Rectal smooth muscle tissue (tissue), 1 donor: ENCODE measurements around the gene LRIG1.

Source experiments
- H3K27ac ChIP-seq: one replicate; pipeline ENCODE4 v1.7.0; 2013; ENCODE audit warnings: low read depth, low read length, inconsistent platforms
- H3K27me3 ChIP-seq: one replicate; pipeline ENCODE4 v1.7.0; 2013; ENCODE audit warnings: low read length; ENCODE audit not compliant: control insufficient read depth, insufficient read depth
- H3K36me3 ChIP-seq: one replicate; pipeline ENCODE4 v1.7.0; 2013; ENCODE audit warnings: low read length; ENCODE audit not compliant: control insufficient read depth, insufficient read depth
- H3K4me1 ChIP-seq: one replicate; pipeline ENCODE4 v1.7.0; 2013; ENCODE audit warnings: low read length; ENCODE audit not compliant: control insufficient read depth, insufficient read depth
- H3K4me3 ChIP-seq: one replicate; pipeline ENCODE4 v1.7.0; 2013; ENCODE audit warnings: low read length
- H3K9ac ChIP-seq: one replicate; pipeline ENCODE4 v1.7.0; 2013; ENCODE audit warnings: low read length

The LRIG1 gene

DNA sequence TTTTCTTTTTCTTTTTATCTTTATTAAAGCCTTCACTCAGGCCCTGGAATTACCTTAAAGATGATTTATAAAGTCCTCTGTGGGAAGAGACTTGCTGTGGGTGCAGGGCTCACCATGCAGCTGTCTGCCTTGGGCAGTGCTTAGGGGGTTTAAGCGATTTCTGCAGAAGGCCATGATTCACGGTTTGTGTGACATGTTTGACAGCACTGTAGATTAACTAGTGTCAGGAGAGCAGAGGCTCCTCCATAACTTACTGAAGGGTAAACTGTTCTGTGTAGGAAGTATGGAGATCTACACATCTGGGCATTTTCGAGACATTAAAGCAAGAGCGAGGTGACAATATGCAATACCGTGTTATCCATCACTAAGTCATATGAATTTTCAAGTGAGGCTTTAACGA is 137.7 kb downstream of the LRIG1 start:
- Histone ChIP-seq H3K4me1 (peaks cover 3% of the 10 kb centered on the region), H3K36me3 (no peaks in the 10 kb centered on the region), H3K4me3 (no peak overlapping the region), H3K27ac (no peak overlapping the region), H3K27me3 (no peaks in the 10 kb centered on the region), H3K9ac (no peak overlapping the region)

DNA sequence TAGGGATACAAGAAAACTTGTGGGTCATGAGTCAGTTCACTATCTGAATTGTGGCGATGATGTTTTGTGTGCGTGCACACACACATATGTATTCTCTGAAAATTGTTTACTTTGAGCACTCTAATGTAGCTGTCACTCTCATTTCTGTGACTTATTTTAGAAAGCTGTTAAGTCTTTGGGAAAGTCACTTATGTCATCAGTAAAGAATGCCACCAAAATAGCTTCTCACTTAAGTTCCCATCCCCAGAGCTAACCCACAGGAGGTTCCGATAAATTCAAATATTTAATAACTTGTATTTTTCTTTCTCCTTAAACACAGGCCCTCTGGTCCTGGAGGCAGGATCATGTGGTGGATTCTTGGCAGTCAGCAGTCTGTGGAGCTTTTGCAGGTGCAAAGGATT is 138.3 kb downstream of the LRIG1 start:
- peaks cover 3% of the 10 kb centered on the region for H3K4me1 ChIP-seq
- no peaks in the 10 kb centered on the region for H3K27me3 ChIP-seq
- H3K9ac ChIP-seq: no peak overlapping the region
- no peak overlapping the region for H3K27ac ChIP-seq
- H3K4me3 ChIP-seq: no peak overlapping the region
- H3K36me3 ChIP-seq: no peaks in the 10 kb centered on the region

DNA sequence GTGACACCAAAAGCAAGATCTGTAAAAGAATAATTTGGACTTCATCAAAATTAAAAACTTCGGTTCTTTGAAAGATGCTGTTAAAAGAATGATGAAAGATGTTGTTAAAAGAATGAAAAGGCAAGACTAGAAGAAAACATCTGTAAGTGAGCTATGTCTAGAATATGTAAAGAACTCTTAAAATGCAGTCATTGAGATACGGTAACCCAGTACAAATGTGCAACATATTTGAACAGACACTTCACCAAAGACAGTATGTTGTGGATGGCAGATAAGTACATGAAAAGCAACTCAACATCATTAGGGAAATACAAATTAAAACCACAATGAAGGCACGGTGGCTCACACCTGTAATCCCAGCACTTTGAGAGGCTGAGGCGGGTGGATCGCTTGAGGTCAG is 139.5 kb downstream of the LRIG1 start:
- H3K27me3 ChIP-seq: no peaks in the 10 kb centered on the region
- peaks cover 3% of the 10 kb centered on the region for H3K4me1 ChIP-seq
- no peak overlapping the region for H3K27ac ChIP-seq
- H3K4me3 ChIP-seq: no peak overlapping the region
- H3K9ac ChIP-seq: no peak overlapping the region
- no peaks in the 10 kb centered on the region for H3K36me3 ChIP-seq

DNA sequence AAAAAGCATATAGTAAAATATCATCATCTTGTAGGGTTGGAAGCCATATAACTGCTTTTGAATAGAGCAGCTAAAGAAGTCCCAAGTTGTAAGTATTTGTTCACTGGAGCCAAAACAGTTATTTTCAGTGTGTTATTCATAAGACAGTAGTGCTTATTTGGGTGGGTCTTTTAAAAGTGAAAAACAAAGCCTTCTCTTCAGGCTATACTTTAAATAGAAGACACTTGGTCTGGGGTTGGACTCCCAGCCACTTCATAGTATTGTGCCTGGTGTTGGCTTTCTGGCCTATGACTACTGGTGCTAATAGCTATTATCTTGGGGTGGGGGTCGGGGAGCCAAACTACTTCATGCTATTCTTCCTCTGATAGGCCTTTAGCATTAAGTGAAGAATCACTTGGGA is 144.8 kb downstream of the LRIG1 start:
- Histone ChIP-seq H3K27me3 (no peaks in the 10 kb centered on the region), H3K36me3 (no peaks in the 10 kb centered on the region), H3K4me1 (peaks cover 7% of the 10 kb centered on the region), H3K9ac (no peak overlapping the region), H3K27ac (no peak overlapping the region), H3K4me3 (no peak overlapping the region)

DNA sequence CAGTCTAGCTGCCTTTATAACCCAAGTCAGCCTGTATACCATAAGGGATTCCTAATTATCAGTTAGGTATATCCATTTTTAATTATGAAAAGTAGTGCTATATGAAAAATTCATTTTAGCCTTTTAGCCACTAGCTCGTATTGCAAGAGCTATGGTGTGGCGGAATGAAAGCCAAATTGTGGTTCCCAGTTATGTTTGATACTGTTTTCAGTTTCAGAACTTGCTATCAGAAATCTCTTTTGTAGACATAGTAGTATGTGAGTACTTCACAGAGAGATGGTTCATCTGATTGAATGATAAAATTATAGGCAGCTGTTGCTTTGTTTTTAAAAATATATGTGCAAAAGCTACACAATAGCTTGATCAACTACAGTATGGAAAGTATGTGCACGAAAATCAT is 145.4 kb downstream of the LRIG1 start:
- Histone ChIP-seq H3K4me3 (no peak overlapping the region), H3K36me3 (no peaks in the 10 kb centered on the region), H3K27me3 (no peaks in the 10 kb centered on the region), H3K27ac (no peak overlapping the region), H3K9ac (no peak overlapping the region), H3K4me1 (peaks cover 7% of the 10 kb centered on the region)

DNA sequence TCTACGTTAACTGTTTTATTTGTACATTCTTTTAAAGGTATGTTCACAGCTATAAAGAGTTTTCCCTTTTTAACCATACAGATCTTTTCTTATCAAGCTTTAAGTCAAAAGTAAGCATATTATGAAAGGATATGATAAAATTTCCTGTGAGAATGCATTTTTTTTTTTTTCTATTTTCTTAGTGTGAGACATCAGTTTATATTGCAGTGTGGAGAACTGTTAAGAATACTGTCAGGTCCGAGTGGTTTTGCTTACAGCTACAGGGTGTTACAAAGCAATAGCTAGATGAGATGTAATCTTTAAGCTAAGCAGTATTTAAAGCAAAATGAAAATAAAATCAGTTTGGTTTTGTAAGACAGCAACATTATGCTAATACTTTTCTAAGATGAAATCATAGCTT is 146.8 kb downstream of the LRIG1 start:
- no peaks in the 10 kb centered on the region for H3K27me3 ChIP-seq
- H3K36me3 ChIP-seq: no peaks in the 10 kb centered on the region
- no peak overlapping the region for H3K27ac ChIP-seq
- no peak overlapping the region for H3K9ac ChIP-seq
- H3K4me3 ChIP-seq: no peak overlapping the region
- H3K4me1 ChIP-seq: peaks cover 7% of the 10 kb centered on the region

DNA sequence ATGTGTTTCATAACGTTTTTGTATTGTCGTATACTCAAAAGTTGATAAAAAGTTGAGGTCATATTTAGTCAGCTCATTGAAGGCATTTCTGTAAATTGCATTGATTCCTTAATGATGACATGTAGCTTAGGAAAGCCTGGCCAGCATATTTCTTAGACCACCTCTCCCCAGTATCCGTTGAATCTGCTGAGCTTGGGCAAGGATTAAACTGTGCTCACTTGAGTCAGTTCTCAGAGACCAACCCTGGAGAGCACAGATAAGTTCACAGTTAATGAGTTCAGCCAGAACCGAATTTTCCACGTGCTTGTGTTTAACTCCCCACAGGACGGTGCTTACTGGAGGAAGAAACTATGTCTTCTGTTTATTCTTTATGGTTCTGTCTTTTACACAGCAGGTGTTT is 147.3 kb downstream of the LRIG1 start:
- no peak overlapping the region for H3K9ac ChIP-seq
- H3K27me3 ChIP-seq: no peaks in the 10 kb centered on the region
- no peak overlapping the region for H3K27ac ChIP-seq
- peaks cover 7% of the 10 kb centered on the region for H3K4me1 ChIP-seq
- H3K4me3 ChIP-seq: no peak overlapping the region
- H3K36me3 ChIP-seq: no peaks in the 10 kb centered on the region

DNA sequence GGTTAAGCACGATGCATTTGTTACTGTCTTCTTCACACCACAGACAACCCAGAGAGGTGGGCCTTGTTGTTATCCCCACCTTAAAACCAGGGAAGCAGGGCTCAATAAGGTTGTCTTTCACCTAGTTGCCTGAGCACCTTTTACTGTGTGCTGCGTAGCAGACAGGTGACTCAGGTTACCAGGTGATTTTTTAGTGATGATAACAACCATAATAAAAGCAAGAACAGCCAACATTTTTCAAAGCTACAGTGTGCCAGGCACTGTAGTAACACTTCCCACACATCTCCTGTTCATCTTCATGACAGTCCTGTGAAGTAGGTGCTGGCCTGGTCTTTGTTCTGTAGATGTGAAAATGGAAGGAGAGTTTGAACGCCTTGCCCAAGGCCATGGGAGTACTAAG is 147.8 kb downstream of the LRIG1 start:
- Histone ChIP-seq H3K4me1 (peaks cover 7% of the 10 kb centered on the region), H3K27ac (no peak overlapping the region), H3K9ac (no peak overlapping the region), H3K27me3 (no peaks in the 10 kb centered on the region), H3K36me3 (no peaks in the 10 kb centered on the region), H3K4me3 (no peak overlapping the region)

DNA sequence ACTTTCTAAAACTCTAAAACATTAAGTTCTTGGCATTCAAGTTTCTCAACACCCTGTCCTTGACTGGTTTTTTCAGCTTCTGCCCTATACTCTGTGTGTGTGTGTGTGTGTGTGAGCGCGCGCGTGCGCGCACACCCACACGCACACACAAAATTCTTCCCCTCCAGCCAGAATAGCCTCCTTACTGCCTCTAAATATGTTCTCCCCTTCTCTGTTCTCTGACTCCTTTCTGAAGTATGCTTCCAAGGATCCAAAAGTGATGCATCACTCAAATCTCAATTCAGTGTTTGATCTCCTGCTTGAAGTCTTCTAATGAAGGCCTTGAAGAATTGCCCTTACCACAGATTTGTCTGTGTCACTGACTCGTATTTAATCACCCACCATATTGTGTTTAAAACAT is 150.2 kb downstream of the LRIG1 start:
- H3K9ac ChIP-seq: no peak overlapping the region
- H3K4me3 ChIP-seq: no peak overlapping the region
- no peak overlapping the region for H3K27ac ChIP-seq
- no peaks in the 10 kb centered on the region for H3K36me3 ChIP-seq
- H3K27me3 ChIP-seq: no peaks in the 10 kb centered on the region
- peaks cover 7% of the 10 kb centered on the region for H3K4me1 ChIP-seq

DNA sequence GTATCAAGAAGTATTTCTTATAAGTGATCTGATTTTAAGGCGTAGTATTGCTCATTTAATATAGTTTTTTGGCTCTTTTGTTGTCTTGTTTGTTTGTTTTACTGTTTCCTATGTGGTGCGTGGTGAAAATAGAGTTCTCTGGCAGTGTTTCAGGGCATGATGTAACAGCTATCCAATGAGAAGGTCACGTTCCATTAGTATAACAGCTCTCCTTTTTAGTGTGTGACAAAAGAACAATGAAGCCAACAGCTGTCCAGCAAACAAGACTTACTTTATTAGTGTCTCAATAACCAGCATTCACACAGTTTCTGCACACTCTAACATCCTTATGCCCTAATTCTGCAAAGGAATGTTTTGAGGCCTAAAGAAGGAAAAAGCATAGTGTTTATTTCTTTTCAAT is 152.1 kb downstream of the LRIG1 start:
- no peaks in the 10 kb centered on the region for H3K27me3 ChIP-seq
- no peak overlapping the region for H3K9ac ChIP-seq
- no peaks in the 10 kb centered on the region for H3K36me3 ChIP-seq
- peaks cover 12% of the 10 kb centered on the region for H3K4me1 ChIP-seq
- no peak overlapping the region for H3K27ac ChIP-seq
- no peak overlapping the region for H3K4me3 ChIP-seq

DNA sequence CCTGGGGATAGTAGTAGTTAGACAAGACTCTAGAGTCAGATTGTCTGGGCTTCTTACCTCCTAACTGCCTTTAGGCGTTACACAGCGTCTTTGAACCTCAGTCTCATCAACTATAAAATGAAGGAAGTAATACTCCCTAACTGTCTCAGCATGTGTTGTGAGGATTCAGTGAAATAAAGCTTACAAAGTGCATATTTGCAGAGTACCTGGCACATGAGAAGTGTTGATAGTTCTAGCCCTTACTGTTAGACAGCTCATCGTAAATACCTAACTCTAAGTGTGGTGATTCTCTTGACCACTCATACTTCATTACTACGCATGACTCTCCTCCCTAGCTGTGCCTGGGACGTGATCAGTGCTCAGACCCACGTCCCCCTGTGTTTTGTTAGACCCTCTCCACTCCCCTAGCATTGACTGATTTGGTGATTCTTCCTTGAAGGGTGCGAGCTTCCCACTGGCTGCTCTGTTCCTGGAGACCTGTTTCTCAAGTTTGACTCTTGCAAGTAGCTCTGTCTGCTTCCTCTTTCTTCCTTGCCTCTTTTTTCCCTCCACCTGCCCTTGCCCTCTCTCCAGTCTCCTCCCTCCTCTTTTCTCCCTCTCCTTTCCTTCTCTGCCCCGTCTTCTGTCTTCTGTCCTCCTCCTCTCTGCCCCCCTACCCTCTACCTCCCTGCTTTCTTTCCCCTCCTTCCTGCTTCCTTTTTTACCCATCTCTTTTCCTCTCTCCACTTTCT is 155.8 kb downstream of the LRIG1 start:
- peak overlapping the region; percentile 22 for H3K27ac ChIP-seq
- peaks cover 19% of the 10 kb centered on the region for H3K4me1 ChIP-seq
- peak overlapping the region; percentile 51 for H3K4me3 ChIP-seq
- no peaks in the 10 kb centered on the region for H3K36me3 ChIP-seq
- H3K9ac ChIP-seq: peak overlapping the region; percentile 28
- H3K27me3 ChIP-seq: no peaks in the 10 kb centered on the region

DNA sequence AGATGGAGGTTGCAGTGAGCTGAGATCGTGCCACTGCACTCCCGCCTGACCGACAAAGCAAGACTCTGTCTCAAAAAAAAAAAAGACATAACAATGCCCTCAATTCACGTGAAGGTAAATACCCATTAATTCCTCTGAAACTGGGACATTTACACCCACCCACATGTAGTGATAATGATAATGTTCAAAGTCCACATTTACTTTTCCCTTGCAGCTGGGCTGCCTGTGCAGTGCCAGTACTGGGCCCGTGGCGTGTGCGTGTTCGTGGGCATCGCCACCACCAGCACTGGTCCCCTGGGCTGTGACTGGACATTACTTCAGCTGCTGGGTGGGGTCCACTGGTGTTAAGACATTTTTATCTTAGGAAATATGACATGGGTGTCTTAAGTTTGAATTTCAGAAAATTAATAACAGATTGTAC is 156.4 kb downstream of the LRIG1 start:
- no peaks in the 10 kb centered on the region for H3K27me3 ChIP-seq
- H3K36me3 ChIP-seq: no peaks in the 10 kb centered on the region
- H3K9ac ChIP-seq: no peak overlapping the region
- peaks cover 19% of the 10 kb centered on the region for H3K4me1 ChIP-seq
- no peak overlapping the region for H3K27ac ChIP-seq
- no peak overlapping the region for H3K4me3 ChIP-seq

DNA sequence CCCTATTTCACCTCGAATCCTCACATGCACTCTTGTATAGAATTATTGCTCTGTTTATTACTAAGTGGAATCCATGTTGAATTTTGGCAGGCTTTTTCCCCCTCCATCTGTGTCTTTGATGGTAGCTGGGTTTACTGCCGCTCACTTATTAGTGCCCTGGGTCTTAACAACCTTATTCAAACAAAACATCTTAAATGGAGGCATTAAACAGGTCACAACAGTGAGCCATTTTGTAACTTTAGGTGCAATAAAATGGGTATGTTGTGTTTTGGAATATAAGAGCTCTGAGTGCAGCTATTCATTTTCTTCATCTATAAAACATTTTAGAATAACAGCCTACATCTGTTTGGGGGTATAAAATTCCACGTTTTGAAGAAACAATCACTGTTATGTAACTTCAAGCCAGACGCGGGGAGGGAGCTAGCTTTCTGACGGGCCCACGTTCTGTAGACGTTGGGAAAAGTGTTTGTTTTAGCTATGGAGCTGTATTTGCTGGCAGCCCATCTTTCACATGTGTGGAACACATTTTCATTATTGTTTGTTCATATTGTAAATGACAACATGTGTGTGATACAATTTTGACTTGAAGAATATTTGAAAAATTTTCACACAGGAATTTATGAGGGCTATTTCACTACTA is 158.0 kb downstream of the LRIG1 start:
- Histone ChIP-seq H3K4me3 (no peak overlapping the region), H3K27ac (peak overlapping the region; percentile 64), H3K9ac (no peak overlapping the region), H3K4me1 (peaks cover 19% of the 10 kb centered on the region), H3K27me3 (no peaks in the 10 kb centered on the region), H3K36me3 (no peaks in the 10 kb centered on the region)
